Left renal pelvis (tissue), 4 donors: ENCODE measurements around the gene EXOC6B. TPM values are rescaled to one million over a fixed set of nuclear protein-coding genes. Genes with fewer than 3 reads are reported as not detected.
"Not testable (repeated sequence)": the region's sequence is repeated elsewhere in the genome, so short reads cannot be mapped to it uniquely, and the experiment has no call there.

Experiments
- DNase-seq, 4 donors: peaks; one replicate each; pipeline ENCODE4 v3.0.0-alpha.2; 2013; ENCODE audit warnings: low read depth in 4 of 4, low spot score in 3 of 4
- polyA plus RNA-seq, 4 donors: library from polyadenylated mRNA; unstranded; fragments of 120-200 nt; gene quantifications; one replicate each; pipeline ENCODE4 v1.2.1, GENCODE V29; 2013; ENCODE audit not compliant: insufficient read length in 4 of 4

EXOC6B gene
- polyA plus RNA-seq, 4 donors: 21.9 to 25.3 (median 24.0) TPM

GRCh38 chr2:72497763-72498162 lies 328.1 kb downstream of the EXOC6B start:
- no peak for DNase-seq

- DNase-seq: no peak
Observed at GRCh38 chr2:72496479-72496878, 329.4 kb downstream of the EXOC6B start.

- DNase-seq: no peak
Observed at GRCh38 chr2:72494392-72494791, 331.4 kb downstream of the EXOC6B start.

- DNase-seq: not testable (repeated sequence)
Observed at GRCh38 chr2:72484622-72485021, 341.2 kb downstream of the EXOC6B start.

GRCh38 chr2:72483346-72483745 lies 342.5 kb downstream of the EXOC6B start:
- no peak for DNase-seq

- DNase-seq: no peak
Observed at GRCh38 chr2:72475246-72475645, 350.6 kb downstream of the EXOC6B start.

GRCh38 chr2:72457801-72458516 lies 367.9 kb downstream of the EXOC6B start:
- no peak for DNase-seq

GRCh38 chr2:72454189-72454588 lies 371.6 kb downstream of the EXOC6B start:
- no peak for DNase-seq

- DNase-seq: no peak
Observed at GRCh38 chr2:72442270-72442669, 383.6 kb downstream of the EXOC6B start.

GRCh38 chr2:72439892-72440291 lies 385.9 kb downstream of the EXOC6B start:
- no peak for DNase-seq

- DNase-seq: no peak
Observed at GRCh38 chr2:72438364-72438763, 387.5 kb downstream of the EXOC6B start.

GRCh38 chr2:72431737-72432136 lies 394.1 kb downstream of the EXOC6B start:
- no peak for DNase-seq

- DNase-seq: no peak
Observed at GRCh38 chr2:72427022-72427861, 398.6 kb downstream of the EXOC6B start.

GRCh38 chr2:72425996-72426395 lies 399.8 kb downstream of the EXOC6B start:
- DNase-seq: no peak

GRCh38 chr2:72423756-72424155 lies 402.1 kb downstream of the EXOC6B start:
- no peak for DNase-seq

- not testable (repeated sequence) for DNase-seq
Observed at GRCh38 chr2:72421771-72422379, 404.0 kb downstream of the EXOC6B start.

GRCh38 chr2:72415781-72416475 lies 409.9 kb downstream of the EXOC6B start:
- DNase-seq: no peak

GRCh38 chr2:72415241-72415661 lies 410.6 kb downstream of the EXOC6B start:
- DNase-seq: no peak

- no peak for DNase-seq
Observed at GRCh38 chr2:72414137-72414760, 411.6 kb downstream of the EXOC6B start.

- no peak for DNase-seq
Observed at GRCh38 chr2:72413716-72414115, 412.1 kb downstream of the EXOC6B start.
